GM21717 (cell line): ENCODE data around the gene LOC101059915.
"Not testable (repeated sequence)": the region's sequence is repeated elsewhere in the genome, so short reads cannot be mapped to it uniquely, and the experiment has no call there.

Experiments used
- ATAC-seq: cut with Tn5 transposase; IDR thresholded peaks from one replicate; pipeline ENCODE4 v1.9.1; 2021; ENCODE audit warnings: mild to moderate bottlenecking, moderate library complexity; ENCODE audit not compliant: unreplicated experiment

LOC101059915 gene

GRCh38 chrX:71638409-71638808 lies 28.9 kb upstream of the LOC101059915 start:
- ATAC-seq = no peak

GRCh38 chrX:71640002-71640401 lies 27.3 kb upstream of the LOC101059915 start:
- ATAC-seq = no peak

- not testable (repeated sequence) for ATAC-seq
These were observed 22.9 kb upstream of the LOC101059915 start for GRCh38 chrX:71644406-71644805.

GRCh38 chrX:71650333-71650969 lies 16.9 kb upstream of the LOC101059915 start:
- ATAC-seq = no peak

- no peak for ATAC-seq
These were observed 14.9 kb upstream of the LOC101059915 start for GRCh38 chrX:71652405-71652804.

GRCh38 chrX:71653344-71653743 lies 14.0 kb upstream of the LOC101059915 start:
- no peak for ATAC-seq

- ATAC-seq = no peak
These were observed 10.1 kb upstream of the LOC101059915 start for GRCh38 chrX:71657267-71657666.

- ATAC-seq = no peak
These were observed 8.0 kb upstream of the LOC101059915 start for GRCh38 chrX:71659342-71659741.

- ATAC-seq = no peak
These were observed 7.4 kb upstream of the LOC101059915 start for GRCh38 chrX:71659959-71660358.

GRCh38 chrX:71660562-71661416 lies 6.6 kb upstream of the LOC101059915 start:
- no peak for ATAC-seq

- ATAC-seq = no peak
These were observed 5.4 kb upstream of the LOC101059915 start for GRCh38 chrX:71661919-71662318.

- not testable (repeated sequence) for ATAC-seq
These were observed 4.7 kb upstream of the LOC101059915 start for GRCh38 chrX:71662654-71663053.

GRCh38 chrX:71663238-71663637 lies 4.1 kb upstream of the LOC101059915 start:
- ATAC-seq = not testable (repeated sequence)

- not testable (repeated sequence) for ATAC-seq
These were observed 3.1 kb upstream of the LOC101059915 start for GRCh38 chrX:71664202-71664601.

- ATAC-seq = no peak
These were observed 2.4 kb upstream of the LOC101059915 start for GRCh38 chrX:71664889-71665491.

- no peak for ATAC-seq
These were observed 1.6 kb upstream of the LOC101059915 start for GRCh38 chrX:71665747-71666146.

GRCh38 chrX:71666240-71667223 lies 814 bp upstream of the LOC101059915 start:
- no peak for ATAC-seq

GRCh38 chrX:71668248-71668595 lies 876 bp downstream of the LOC101059915 start:
- no peak for ATAC-seq

GRCh38 chrX:71669492-71669891 lies 2.1 kb downstream of the LOC101059915 start:
- no peak for ATAC-seq

GRCh38 chrX:71669947-71670346 lies 2.6 kb downstream of the LOC101059915 start:
- not testable (repeated sequence) for ATAC-seq
